H9 (cell line): ENCODE results near the gene POMGNT2. TPM values are rescaled to one million over a fixed set of nuclear protein-coding genes. Genes with fewer than 3 reads are reported as not detected.

Source experiments
- DNase-seq: peaks from one replicate; pipeline ENCODE4 v3.0.0-alpha.2; 2017
- H2AFZ ChIP-seq: one replicate; pipeline ENCODE4 v1.6.1; 2013; ENCODE audit warnings: mild to moderate bottlenecking, low read length, control low read depth, moderate library complexity
- H2AK5ac ChIP-seq: 2 replicates; pipeline ENCODE4 v1.6.1; 2013; ENCODE audit warnings: low read length, control low read depth, mixed read lengths; ENCODE audit not compliant: insufficient read length
- H2BK120ac ChIP-seq: one replicate; pipeline ENCODE4 v1.6.1; 2013; ENCODE audit warnings: low read depth, mild to moderate bottlenecking, low read length, control low read depth, inconsistent platforms; ENCODE audit not compliant: poor library complexity, severe bottlenecking
- H2BK12ac ChIP-seq: 2 replicates; pipeline ENCODE4 v1.6.1; 2013; ENCODE audit warnings: low read length, control low read depth, mixed read lengths, low read depth; ENCODE audit not compliant: insufficient read length
- H2BK15ac ChIP-seq: 2 replicates; pipeline ENCODE4 v1.6.1; 2013; ENCODE audit warnings: low read depth, low read length, control low read depth
- H2BK20ac ChIP-seq: one replicate; pipeline ENCODE4 v1.6.1; 2013; ENCODE audit warnings: low read depth, mild to moderate bottlenecking, low read length, control low read depth, inconsistent platforms; ENCODE audit not compliant: poor library complexity, severe bottlenecking
- H2BK5ac ChIP-seq: 2 replicates; pipeline ENCODE4 v1.6.1; 2013; ENCODE audit warnings: low read length, control low read depth, mixed read lengths; ENCODE audit not compliant: insufficient read length
- H3K14ac ChIP-seq: 2 replicates; pipeline ENCODE4 v1.6.1; 2013; ENCODE audit warnings: low read length, control low read depth; ENCODE audit not compliant: insufficient read depth
- H3K18ac ChIP-seq: 2 replicates; pipeline ENCODE4 v1.6.1; 2013; ENCODE audit warnings: low read depth, mild to moderate bottlenecking, mixed read lengths, low read length, control low read depth; ENCODE audit not compliant: insufficient read length
- H3K23ac ChIP-seq: 2 replicates; pipeline ENCODE4 v1.6.1; 2013; ENCODE audit warnings: low read length, control low read depth, mixed read lengths, low read depth; ENCODE audit not compliant: insufficient read length
- H3K23me2 ChIP-seq: 2 replicates; pipeline ENCODE4 v1.6.1; 2013; ENCODE audit warnings: low read depth, mild to moderate bottlenecking, mixed read lengths, low read length, control low read depth; ENCODE audit not compliant: insufficient read length, poor library complexity, severe bottlenecking
- H3K27ac ChIP-seq: 2 replicates; pipeline ENCODE4 v1.5.1; 2013; ENCODE audit warnings: low read length, control low read depth, mixed read lengths, low read depth; ENCODE audit not compliant: insufficient read length
- H3K27me3 ChIP-seq: 2 replicates; pipeline ENCODE4 v1.6.1; 2013; ENCODE audit warnings: low read length, control low read depth, inconsistent platforms; ENCODE audit not compliant: insufficient read depth
- H3K4ac ChIP-seq: 2 replicates; pipeline ENCODE4 v1.6.1; 2013; ENCODE audit warnings: low read depth, mild to moderate bottlenecking, control low read depth, inconsistent platforms, low read length, moderate library complexity
- H3K4me1 ChIP-seq: 2 replicates; pipeline ENCODE4 v1.6.1; 2013; ENCODE audit warnings: low read length, control low read depth, inconsistent platforms; ENCODE audit not compliant: insufficient read depth
- H3K4me2 ChIP-seq: 2 replicates; pipeline ENCODE4 v1.6.1; 2013; ENCODE audit warnings: low read length, control low read depth, mixed read lengths; ENCODE audit not compliant: insufficient read length, insufficient read depth
- H3K56ac ChIP-seq: 2 replicates; pipeline ENCODE4 v1.6.1; 2013; ENCODE audit warnings: low read depth, mild to moderate bottlenecking, mixed read lengths, low read length, control low read depth; ENCODE audit not compliant: insufficient read length
- H3K79me1 ChIP-seq: 2 replicates; pipeline ENCODE4 v1.6.1; 2013; ENCODE audit warnings: low read depth, mild to moderate bottlenecking, moderate library complexity, low read length, control low read depth, inconsistent platforms; ENCODE audit not compliant: insufficient read depth, poor library complexity, severe bottlenecking
- H3K79me2 ChIP-seq: 2 replicates; pipeline ENCODE4 v1.6.1; 2013; ENCODE audit warnings: low read length, control low read depth, inconsistent platforms; ENCODE audit not compliant: insufficient read depth
- H3K9ac ChIP-seq: 2 replicates; pipeline ENCODE4 v1.6.1; 2013; ENCODE audit warnings: low read length, control low read depth, mixed read lengths; ENCODE audit not compliant: insufficient read length; ENCODE audit errors: extremely low read depth
- H3K9me3 ChIP-seq: one replicate; pipeline ENCODE4 v1.6.1; 2013; ENCODE audit warnings: low read depth, low read length, inconsistent platforms; ENCODE audit not compliant: control insufficient read depth
- H3T11ph ChIP-seq: one replicate; pipeline ENCODE4 v1.6.1; 2013; ENCODE audit warnings: mild to moderate bottlenecking, low read length, control low read depth, inconsistent platforms
- H4K20me1 ChIP-seq: one replicate; pipeline ENCODE4 v1.6.1; 2013; ENCODE audit not compliant: control insufficient read depth, insufficient read length, insufficient read depth
- H4K5ac ChIP-seq: 2 replicates; pipeline ENCODE4 v1.6.1; 2013; ENCODE audit warnings: low read depth, mild to moderate bottlenecking, mixed read lengths, low read length, control low read depth; ENCODE audit not compliant: insufficient read length
- H4K8ac ChIP-seq: replicated peaks from 2 replicates; pipeline ENCODE4 v1.6.1; 2013; ENCODE audit warnings: low read length, control low read depth, mixed read lengths, low read depth; ENCODE audit not compliant: insufficient read length
- H4K91ac ChIP-seq: 2 replicates; pipeline ENCODE4 v1.6.1; 2013; ENCODE audit warnings: low read depth, mild to moderate bottlenecking, moderate library complexity, mixed read lengths, low read length, control low read depth; ENCODE audit not compliant: insufficient read length
- H3K27ac Mint-ChIP-seq, 3 experiments: 2 replicates in 2 of 3; 3 replicates in 1 of 3; pipeline ENCODE4 v1.8.0; 2020 to 2021; ENCODE audit warnings: mixed read lengths in 3 of 3, mild to moderate bottlenecking in 1 of 3, moderate library complexity in 1 of 3
- H3K27me3 Mint-ChIP-seq: 2 replicates; pipeline ENCODE4 v1.8.0; 2021; ENCODE audit warnings: low read depth, mild to moderate bottlenecking, moderate library complexity, mixed read lengths
- H3K36me3 Mint-ChIP-seq, 3 experiments: 2 replicates in 2 of 3; 3 replicates in 1 of 3; pipeline ENCODE4 v1.8.0; 2020 to 2021; ENCODE audit warnings: low read depth in 3 of 3, mixed read lengths in 3 of 3; ENCODE audit not compliant: insufficient read depth in 1 of 3
- H3K4me1 Mint-ChIP-seq, 2 experiments: 2 replicates each; pipeline ENCODE4 v1.8.0; 2020; ENCODE audit warnings: mixed read lengths in 2 of 2
- H3K4me3 Mint-ChIP-seq, 2 experiments: 2 replicates in 1 of 2; 3 replicates in 1 of 2; pipeline ENCODE4 v1.8.0; 2020 to 2021; ENCODE audit warnings: mild to moderate bottlenecking in 2 of 2, mixed read lengths in 2 of 2, moderate library complexity in 1 of 2
- H3K9me3 Mint-ChIP-seq, 2 experiments: 2 replicates in 1 of 2; 3 replicates in 1 of 2; pipeline ENCODE4 v1.8.0; 2020; ENCODE audit warnings: mild to moderate bottlenecking in 2 of 2, mixed read lengths in 2 of 2, moderate library complexity in 1 of 2
- WGBS: extraction: QIAGEN DNeasy Blood & Tissue Kit; methylation state at CpG from one replicate; pipeline ENCODE4 v1.1.7; 2013; ENCODE audit warnings: missing lambda C conversion rate, low lambda C conversion rate, mixed read lengths; ENCODE audit not compliant: insufficient read length; ENCODE audit errors: extremely low coverage; 5-methylcytosine and 5-hydroxymethylcytosine counted together
- total RNA-seq: library from RNA; stranded (reverse); gene quantifications from 2 replicates; pipeline ENCODE4 v1.2.1, GENCODE V29; 2021
- TF ChIP-seq, protein P1 (sequence below): fragments of 200-600 bp; sonication (generic); conservative IDR thresholded peaks from 3 replicates; pipeline ENCODE4 v1.8.0; 2021; ENCODE audit warnings: antibody characterized with exemption, mild to moderate bottlenecking

The POMGNT2 gene
- total RNA-seq, 1 experiment from 2014 or later: 14.0 TPM

DNA sequence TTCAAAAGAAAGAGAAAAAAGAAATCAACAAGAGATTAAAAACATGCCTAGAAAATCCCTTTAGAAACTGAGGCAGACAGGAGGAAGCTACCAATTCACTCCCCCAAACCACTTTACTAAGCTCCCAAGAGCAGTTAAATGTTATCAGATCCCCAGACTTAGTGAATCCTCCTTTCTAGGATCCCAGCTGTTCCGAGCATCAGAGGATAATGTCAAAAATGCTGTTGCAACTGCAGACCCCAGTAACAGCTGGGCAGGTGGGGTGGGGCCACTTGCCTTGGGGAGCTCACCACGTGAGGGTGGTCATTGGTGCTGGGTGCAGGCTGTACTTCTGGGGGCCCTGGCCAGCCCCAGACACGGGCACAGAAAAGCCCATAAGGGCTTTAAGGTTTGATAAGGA lies 9.1 kb downstream of the POMGNT2 start:
- WGBS: no CpG with 5 or more reads among the region's 3 CpGs
- no peaks in the 10 kb centered on the region for H3K23me2 ChIP-seq
- no peak overlapping the region for H3K27ac ChIP-seq
- H2BK120ac ChIP-seq: no peak overlapping the region
- no peak overlapping the region for H4K8ac ChIP-seq
- H3K79me2 ChIP-seq: no peaks in the 10 kb centered on the region
- H3K27me3 ChIP-seq: no peaks in the 10 kb centered on the region
- peaks cover under 1% of the 10 kb centered on the region for H3K79me1 ChIP-seq
- Mint-ChIP-seq H3K4me3 (no peak overlapping the region), H3K27ac (peak overlapping the region in 1 of 3 experiments; percentile 70; a peak in 1 of 7 replicates), H3K9me3 (no peaks in the 10 kb centered on the region), H3K27me3 (no peaks in the 10 kb centered on the region), H3K4me1 (peaks cover 20 to 23% of the 10 kb centered on the region in 2 experiments; a peak in 3 of 4 replicates), H3K36me3 (no peaks in the 10 kb centered on the region; a peak in 1 of 7 replicates)
- H2BK15ac ChIP-seq: no peak overlapping the region
- H3K4me1 ChIP-seq: no peaks in the 10 kb centered on the region
- no peak for DNase-seq
- H2AK5ac ChIP-seq: no peak overlapping the region
- TF ChIP-seq, protein P1, sequence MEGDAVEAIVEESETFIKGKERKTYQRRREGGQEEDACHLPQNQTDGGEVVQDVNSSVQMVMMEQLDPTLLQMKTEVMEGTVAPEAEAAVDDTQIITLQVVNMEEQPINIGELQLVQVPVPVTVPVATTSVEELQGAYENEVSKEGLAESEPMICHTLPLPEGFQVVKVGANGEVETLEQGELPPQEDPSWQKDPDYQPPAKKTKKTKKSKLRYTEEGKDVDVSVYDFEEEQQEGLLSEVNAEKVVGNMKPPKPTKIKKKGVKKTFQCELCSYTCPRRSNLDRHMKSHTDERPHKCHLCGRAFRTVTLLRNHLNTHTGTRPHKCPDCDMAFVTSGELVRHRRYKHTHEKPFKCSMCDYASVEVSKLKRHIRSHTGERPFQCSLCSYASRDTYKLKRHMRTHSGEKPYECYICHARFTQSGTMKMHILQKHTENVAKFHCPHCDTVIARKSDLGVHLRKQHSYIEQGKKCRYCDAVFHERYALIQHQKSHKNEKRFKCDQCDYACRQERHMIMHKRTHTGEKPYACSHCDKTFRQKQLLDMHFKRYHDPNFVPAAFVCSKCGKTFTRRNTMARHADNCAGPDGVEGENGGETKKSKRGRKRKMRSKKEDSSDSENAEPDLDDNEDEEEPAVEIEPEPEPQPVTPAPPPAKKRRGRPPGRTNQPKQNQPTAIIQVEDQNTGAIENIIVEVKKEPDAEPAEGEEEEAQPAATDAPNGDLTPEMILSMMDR: no peak
- no peak overlapping the region for H3K4ac ChIP-seq
- H3K23ac ChIP-seq: no peak overlapping the region
- H2AFZ ChIP-seq: no peak overlapping the region
- no peak overlapping the region for H2BK20ac ChIP-seq
- H3K18ac ChIP-seq: no peak overlapping the region
- no peak overlapping the region for H3K56ac ChIP-seq
- H4K5ac ChIP-seq: no peak overlapping the region
- no peak overlapping the region for H3K4me2 ChIP-seq
- H3K14ac ChIP-seq: no peak overlapping the region
- no peak overlapping the region for H4K91ac ChIP-seq
- H4K20me1 ChIP-seq: no peaks in the 10 kb centered on the region
- H2BK12ac ChIP-seq: no peak overlapping the region
- no peak overlapping the region for H3T11ph ChIP-seq
- no peaks in the 10 kb centered on the region for H3K9me3 ChIP-seq
- no peak overlapping the region for H3K9ac ChIP-seq
- H2BK5ac ChIP-seq: no peak overlapping the region
